Nucleus accumbens (tissue), 56 donors: Measurements from ENCODE around the gene SPG7.
A peak's percentile ranks its signal among the peaks of the same experiment; 100 is the strongest.

Experiments used
- DNase-seq, 56 donors: peaks; one replicate each; lab custom pipeline; 2025; lab: John Stamatoyannopoulos, UW

SPG7 gene

GRCh38 chr16:89484923-89485679 is 23.1 kb upstream of the SPG7 start:
- no peak for DNase-seq

GRCh38 chr16:89485701-89486246 is 22.4 kb upstream of the SPG7 start:
- no peak for DNase-seq

GRCh38 chr16:89489040-89489897 is 18.9 kb upstream of the SPG7 start:
- peak in 52 of 56 donors; percentile 12 to 80 (median 61) for DNase-seq

- DNase-seq: peak in 2 of 56 donors; percentile 35
These were observed 18.2 kb upstream of the SPG7 start for GRCh38 chr16:89489898-89490438.

GRCh38 chr16:89490439-89491237 is 17.6 kb upstream of the SPG7 start, which contains the start of gene ANKRD11:
Gene ANKRD11, minus strand, starts transcription at chr16:89490561. Its CDS starts 173,542 bp downstream, at chr16:89317019.
- peak; percentile 81 to 100 (median 99) for DNase-seq

- DNase-seq: no peak
These were observed 16.8 kb upstream of the SPG7 start for GRCh38 chr16:89491238-89491869.

GRCh38 chr16:89491974-89492687 is 16.1 kb upstream of the SPG7 start:
- DNase-seq: no peak

GRCh38 chr16:89493776-89494175 is 14.4 kb upstream of the SPG7 start:
- no peak for DNase-seq

GRCh38 chr16:89495121-89495520 is 13.1 kb upstream of the SPG7 start:
- DNase-seq: no peak

- no peak for DNase-seq
These were observed 9.4 kb upstream of the SPG7 start for GRCh38 chr16:89498839-89499238.

GRCh38 chr16:89499767-89500166 is 8.4 kb upstream of the SPG7 start:
- no peak for DNase-seq

- no peak for DNase-seq
These were observed 5.9 kb upstream of the SPG7 start for GRCh38 chr16:89502081-89502843.

- no peak for DNase-seq
These were observed 4.1 kb upstream of the SPG7 start for GRCh38 chr16:89504091-89504490.

- DNase-seq: peak in 38 of 56 donors; percentile 6 to 55 (median 20)
These were observed 2.7 kb upstream of the SPG7 start for GRCh38 chr16:89505204-89506112.

GRCh38 chr16:89506113-89506504 is 2.1 kb upstream of the SPG7 start:
- DNase-seq: no peak

- peak in 3 of 56 donors; percentile 7 to 22 (median 14) for DNase-seq
These were observed 1.4 kb upstream of the SPG7 start for GRCh38 chr16:89506791-89507191.

- peak in 12 of 56 donors; percentile 28 to 50 (median 40) for DNase-seq
These were observed 879 bp upstream of the SPG7 start for GRCh38 chr16:89507214-89507833.
